MM.1S (cell line): ENCODE results near the gene C3.

Experiments used
- DNase-seq: peaks from one replicate; pipeline ENCODE4 v3.0.0-alpha.2; 2015
- H2AFZ ChIP-seq: fragments of 300-600 bp; sonication (generic); 2 replicates; pipeline ENCODE4 v1.6.0; 2016; ENCODE audit warnings: antibody characterized with exemption, low read length
- H3F3A ChIP-seq: fragments of 300-600 bp; sonication (generic); 2 replicates; pipeline ENCODE4 v1.6.1; 2016; ENCODE audit warnings: mild to moderate bottlenecking, antibody characterized with exemption, low read length, moderate library complexity, mixed read lengths; ENCODE audit not compliant: insufficient read depth
- H3K27ac ChIP-seq: fragments of 300-600 bp; sonication (generic); 2 replicates; pipeline ENCODE4 v1.5.1; 2016; ENCODE audit warnings: mild to moderate bottlenecking, low read length
- H3K27me3 ChIP-seq: fragments of 300-600 bp; sonication (generic); replicated peaks from 2 replicates; pipeline ENCODE4 v1.6.0; 2016; ENCODE audit warnings: low read length; ENCODE audit not compliant: insufficient read depth
- H3K36me3 ChIP-seq: fragments of 300-600 bp; sonication (generic); replicated peaks from 2 replicates; pipeline ENCODE4 v1.6.1; 2016; ENCODE audit warnings: mild to moderate bottlenecking, low read length, mixed read lengths; ENCODE audit not compliant: insufficient read depth
- H3K4me1 ChIP-seq: fragments of 300-600 bp; sonication (generic); 2 replicates; pipeline ENCODE4 v1.6.1; 2016; ENCODE audit warnings: low read length, mixed read lengths
- H3K4me2 ChIP-seq: fragments of 300-600 bp; sonication (generic); 2 replicates; pipeline ENCODE4 v1.6.0; 2016; ENCODE audit warnings: low read depth, low read length
- H3K4me3 ChIP-seq: fragments of 300-600 bp; sonication (generic); 2 replicates; pipeline ENCODE4 v1.5.1; 2016; ENCODE audit warnings: low read length, mixed read lengths
- H3K79me2 ChIP-seq: fragments of 300-600 bp; sonication (generic); 2 replicates; pipeline ENCODE4 v1.6.1; 2016; ENCODE audit warnings: mixed run types, low read length, mixed read lengths
- H3K9ac ChIP-seq: fragments of 300-600 bp; sonication (generic); 2 replicates; pipeline ENCODE4 v1.6.1; 2016; ENCODE audit warnings: low read length, mixed read lengths
- H3K9me2 ChIP-seq: fragments of 300-600 bp; sonication (generic); replicated peaks from 2 replicates; pipeline ENCODE4 v1.6.1; 2016; ENCODE audit warnings: mild to moderate bottlenecking, low read length, mixed read lengths; ENCODE audit not compliant: insufficient read depth
- H3K9me3 ChIP-seq: fragments of 300-600 bp; sonication (generic); replicated peaks from 2 replicates; pipeline ENCODE4 v1.6.1; 2016; ENCODE audit warnings: mild to moderate bottlenecking, low read length, mixed read lengths; ENCODE audit not compliant: insufficient read depth
- H4K20me1 ChIP-seq: fragments of 300-600 bp; sonication (generic); 2 replicates; pipeline ENCODE4 v1.6.1; 2016; ENCODE audit warnings: mild to moderate bottlenecking, low read length, moderate library complexity, mixed read lengths; ENCODE audit not compliant: insufficient read depth
- EZH2 ChIP-seq: fragments of 300-600 bp; sonication (generic); optimal IDR thresholded peaks from 2 replicates; pipeline ENCODE3; 2017; ENCODE audit warnings: low read depth, mild to moderate bottlenecking, antibody characterized with exemption, low read length, mixed read lengths
- EZH2phosphoT487 ChIP-seq: fragments of 300-600 bp; sonication (generic); IDR thresholded peaks from 2 replicates; pipeline ENCODE4 v1.6.1; 2018; ENCODE audit warnings: antibody characterized with exemption, low read length
- TF ChIP-seq, protein P1 (sequence below): fragments of 300-600 bp; sonication (generic); IDR thresholded peaks from 2 replicates; pipeline ENCODE4 v1.5.1; 2016; ENCODE audit warnings: antibody characterized with exemption, low read length, mixed read lengths

Gene C3

DNA sequence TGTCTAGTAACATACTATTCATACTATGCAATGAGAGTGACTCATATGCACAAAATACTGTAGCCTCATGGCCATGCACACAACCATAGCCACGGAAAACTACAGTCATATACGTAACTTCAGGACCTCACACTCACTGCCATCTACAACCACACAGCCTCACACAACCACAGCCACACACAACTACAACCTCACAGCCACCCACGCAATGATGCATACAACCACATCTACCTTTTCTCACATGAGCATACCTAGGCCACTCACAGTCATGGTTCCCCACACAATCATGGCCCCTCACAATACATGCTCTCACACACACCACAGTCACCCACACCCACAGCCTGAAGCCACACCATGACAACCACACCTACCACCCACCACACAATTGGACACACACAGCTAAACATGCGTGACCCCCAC, 41.8 kb downstream of the C3 start:
- Histone ChIP-seq H3K9me3 (no peaks in the 10 kb centered on the region), H3K4me2 (no peak overlapping the region), H2AFZ (no peak overlapping the region), H3K9ac (no peak overlapping the region), H3K27me3 (peaks cover 36% of the 10 kb centered on the region), H3K9me2 (no peaks in the 10 kb centered on the region), H3K27ac (no peak overlapping the region), H4K20me1 (no peaks in the 10 kb centered on the region), H3K4me3 (no peak overlapping the region), H3K4me1 (peaks cover 10% of the 10 kb centered on the region), H3F3A (peaks cover 9% of the 10 kb centered on the region; the same call in 1 of the 2 replicates), H3K79me2 (no peaks in the 10 kb centered on the region), H3K36me3 (no peaks in the 10 kb centered on the region)
- no peak for DNase-seq
- TF ChIP-seq EZH2phosphoT487 (no peak), EZH2 (no peak)
- TF ChIP-seq, protein P1, sequence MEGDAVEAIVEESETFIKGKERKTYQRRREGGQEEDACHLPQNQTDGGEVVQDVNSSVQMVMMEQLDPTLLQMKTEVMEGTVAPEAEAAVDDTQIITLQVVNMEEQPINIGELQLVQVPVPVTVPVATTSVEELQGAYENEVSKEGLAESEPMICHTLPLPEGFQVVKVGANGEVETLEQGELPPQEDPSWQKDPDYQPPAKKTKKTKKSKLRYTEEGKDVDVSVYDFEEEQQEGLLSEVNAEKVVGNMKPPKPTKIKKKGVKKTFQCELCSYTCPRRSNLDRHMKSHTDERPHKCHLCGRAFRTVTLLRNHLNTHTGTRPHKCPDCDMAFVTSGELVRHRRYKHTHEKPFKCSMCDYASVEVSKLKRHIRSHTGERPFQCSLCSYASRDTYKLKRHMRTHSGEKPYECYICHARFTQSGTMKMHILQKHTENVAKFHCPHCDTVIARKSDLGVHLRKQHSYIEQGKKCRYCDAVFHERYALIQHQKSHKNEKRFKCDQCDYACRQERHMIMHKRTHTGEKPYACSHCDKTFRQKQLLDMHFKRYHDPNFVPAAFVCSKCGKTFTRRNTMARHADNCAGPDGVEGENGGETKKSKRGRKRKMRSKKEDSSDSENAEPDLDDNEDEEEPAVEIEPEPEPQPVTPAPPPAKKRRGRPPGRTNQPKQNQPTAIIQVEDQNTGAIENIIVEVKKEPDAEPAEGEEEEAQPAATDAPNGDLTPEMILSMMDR, result no peak

DNA sequence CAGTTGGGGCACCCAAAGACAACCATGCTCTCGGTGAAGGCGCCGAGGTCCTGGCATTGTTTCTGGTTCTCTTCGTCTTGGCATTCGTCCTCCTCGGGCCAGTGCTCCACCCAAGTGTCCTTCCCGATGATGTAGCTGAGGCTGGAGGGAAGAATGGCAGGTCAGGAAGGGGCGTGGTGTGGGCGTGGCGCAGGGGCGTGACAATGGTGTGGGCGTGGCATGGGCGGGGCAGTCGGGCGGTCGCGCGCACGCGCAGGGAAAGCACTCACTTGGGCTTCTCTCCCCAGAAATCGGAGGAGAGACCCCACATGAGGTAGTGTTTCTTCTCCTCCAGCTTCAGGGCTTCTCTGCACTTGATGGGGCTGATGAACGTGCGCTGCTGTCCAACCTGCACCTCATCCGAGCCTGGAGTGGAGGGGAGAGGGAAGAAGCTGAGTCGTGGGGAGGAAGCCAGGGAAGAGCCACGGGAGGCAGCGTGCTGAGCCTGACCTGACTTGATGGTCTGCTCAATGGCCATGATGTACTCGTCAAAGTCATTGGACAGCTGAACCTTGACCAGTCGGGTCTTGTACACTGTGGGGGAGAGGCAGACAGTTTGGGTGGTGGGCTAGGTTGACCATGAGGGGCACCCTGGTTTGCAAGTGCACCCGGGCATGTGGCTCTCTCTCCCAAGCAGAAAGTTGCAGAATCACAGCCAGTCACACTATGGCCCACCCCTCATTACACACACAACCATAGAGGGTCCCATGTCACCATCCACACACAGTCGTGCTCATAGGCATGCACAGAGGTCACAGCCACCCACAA, 42.4 kb downstream of the C3 start:
- Histone ChIP-seq H3K79me2 (no peaks in the 10 kb centered on the region), H3K36me3 (no peaks in the 10 kb centered on the region), H3K4me2 (no peak overlapping the region), H4K20me1 (no peaks in the 10 kb centered on the region), H3K4me1 (peaks cover 10% of the 10 kb centered on the region), H3K9me2 (no peaks in the 10 kb centered on the region), H3K27me3 (peaks cover 34% of the 10 kb centered on the region), H3K4me3 (no peak overlapping the region), H3K9ac (no peak overlapping the region), H3K27ac (no peak overlapping the region), H3F3A (peaks cover 9% of the 10 kb centered on the region; the same call in 1 of the 2 replicates), H2AFZ (no peak overlapping the region), H3K9me3 (no peaks in the 10 kb centered on the region)
- TF ChIP-seq EZH2, result no peak
- TF ChIP-seq, protein P1, result no peak
- no peak for TF ChIP-seq EZH2phosphoT487
- DNase-seq, result no peak

DNA sequence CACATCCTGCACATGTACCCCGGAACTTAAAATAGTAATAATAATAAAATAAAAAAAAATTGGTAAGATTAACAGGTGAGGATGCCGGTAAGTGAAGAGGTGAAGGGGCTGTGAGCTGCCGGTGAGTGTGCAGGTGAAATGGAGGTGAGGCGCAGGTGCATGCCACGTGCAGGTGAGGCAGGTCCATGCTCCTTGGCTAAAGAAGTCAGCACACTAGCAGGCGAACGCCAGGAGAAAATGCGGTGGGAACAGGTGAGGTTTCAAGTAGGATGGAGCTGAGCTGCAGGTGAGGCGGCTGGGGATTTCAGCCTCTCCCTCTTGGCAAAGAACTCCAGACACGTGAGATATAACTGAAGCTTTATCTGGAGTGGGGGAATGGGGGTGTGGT, 43.0 kb downstream of the C3 start:
- DNase-seq, result no peak
- Histone ChIP-seq H3K9me3 (no peaks in the 10 kb centered on the region), H4K20me1 (no peaks in the 10 kb centered on the region), H3K27ac (no peak overlapping the region), H3K36me3 (no peaks in the 10 kb centered on the region), H2AFZ (no peak overlapping the region), H3F3A (peaks cover 9% of the 10 kb centered on the region; the same call in 1 of the 2 replicates), H3K4me2 (no peak overlapping the region), H3K9ac (no peak overlapping the region), H3K9me2 (no peaks in the 10 kb centered on the region), H3K79me2 (no peaks in the 10 kb centered on the region), H3K4me1 (peaks cover 13% of the 10 kb centered on the region), H3K4me3 (no peak overlapping the region), H3K27me3 (peaks cover 28% of the 10 kb centered on the region)
- TF ChIP-seq EZH2phosphoT487, result no peak
- TF ChIP-seq, protein P1, result no peak
- no peak for TF ChIP-seq EZH2
